ENCODE data around the gene TRIM67. TPM values are rescaled to one million over a fixed set of nuclear protein-coding genes. Genes with fewer than 3 reads are reported as not detected.
"Not testable (repeated sequence)": the region's sequence is repeated elsewhere in the genome, so short reads cannot be mapped to it uniquely, and the experiment has no call there.

Gene TRIM67
- total RNA-seq, 2 donors from 2014 or later, result 0.19 TPM; not detected in 1

- TF ChIP-seq CTCF (IDR thresholded peaks at IDR 0.05), result peak; percentile 68 to 90
- Histone ChIP-seq H3K4me3 (peak overlapping the region; percentile 14 to 35), H3K27me3 (no peaks in the 10 kb centered on the region), H3K4me1 (peaks cover 0 to 7% of the 10 kb centered on the region in 2 donors), H3K27ac (no peak overlapping the region), H3K9me3 (no peaks in the 10 kb centered on the region), H3K36me3 (no peaks in the 10 kb centered on the region)
- peak; percentile 73 for DNase-seq (ENCODE audit: low spot score)
Observed at GRCh38 chr1:231211005-231211857, 49.4 kb downstream of the TRIM67 start.

GRCh38 chr1:231212301-231212700 lies 50.4 kb downstream of the TRIM67 start:
- H3K4me3 ChIP-seq; H3K4me1 ChIP-seq; DNase-seq (ENCODE audit: low spot score); H3K27me3 ChIP-seq; H3K27ac ChIP-seq; H3K9me3 ChIP-seq; H3K36me3 ChIP-seq: not testable (repeated sequence)

GRCh38 chr1:231213831-231214573 lies 52.1 kb downstream of the TRIM67 start:
- H3K27ac ChIP-seq, result no peak overlapping the region

GRCh38 chr1:231214918-231215680 lies 53.2 kb downstream of the TRIM67 start:
- DNase-seq (ENCODE audit: low spot score), result no peak
- H3K4me1 ChIP-seq, result peaks cover 0 to 7% of the 10 kb centered on the region in 2 donors
- no peaks in the 10 kb centered on the region for H3K27me3 ChIP-seq
- H3K9me3 ChIP-seq, result no peaks in the 10 kb centered on the region
- TF ChIP-seq CTCF (IDR thresholded peaks at IDR 0.05), result no peak
- H3K4me3 ChIP-seq, result no peak overlapping the region
- H3K27ac ChIP-seq, result no peak overlapping the region
- no peaks in the 10 kb centered on the region for H3K36me3 ChIP-seq

More at GRCh38 chr1:231213831-231214573, 52.1 kb downstream of the TRIM67 start:
- Histone ChIP-seq H3K27me3 (no peaks in the 10 kb centered on the region), H3K4me3 (no peak overlapping the region), H3K4me1 (peaks cover 0 to 7% of the 10 kb centered on the region in 2 donors), H3K36me3 (no peaks in the 10 kb centered on the region), H3K9me3 (no peaks in the 10 kb centered on the region)
- no peak for TF ChIP-seq CTCF (IDR thresholded peaks at IDR 0.05)
- DNase-seq (ENCODE audit: low spot score), result no peak

GRCh38 chr1:231215681-231216385 lies 54.0 kb downstream of the TRIM67 start:
- peaks cover 0 to 7% of the 10 kb centered on the region in 2 donors for H3K4me1 ChIP-seq
- no peak overlapping the region for H3K27ac ChIP-seq
- no peaks in the 10 kb centered on the region for H3K36me3 ChIP-seq
- H3K4me3 ChIP-seq, result no peak overlapping the region
- no peaks in the 10 kb centered on the region for H3K9me3 ChIP-seq
- no peak for TF ChIP-seq CTCF (IDR thresholded peaks at IDR 0.05)
- no peak for DNase-seq (ENCODE audit: low spot score)
- no peaks in the 10 kb centered on the region for H3K27me3 ChIP-seq

All from right atrium auricular region (tissue), 2 donors.